H1 (cell line): Measurements from ENCODE around the gene FBXL5. TPM values are rescaled to one million over a fixed set of nuclear protein-coding genes. Genes with fewer than 3 reads are reported as not detected.

Experiments used
- CTCF ChIA-PET: fragments of 300-600 bp; sonication (Branson Sonifier 250); formaldehyde crosslinking; loops from one replicate; lab custom pipeline; 2021; ENCODE audit not compliant: partially characterized antibody; lab: Charles Lee
- POLR2A ChIA-PET: fragments of 300-600 bp; sonication (Branson Sonifier 250); formaldehyde crosslinking; loops from one replicate; lab custom pipeline; 2021; ENCODE audit warnings: inconsistent platforms; ENCODE audit not compliant: partially characterized antibody; lab: Charles Lee
- DNase-seq, 2 experiments: peaks; one replicate each; pipeline versions ENCODE4 v3.0.0 to v3.0.0-alpha.2; 2010 to 2022; ENCODE audit warnings: low spot score in 2 of 2, low read depth in 1 of 2, mixed read lengths in 1 of 2
- FAIRE-seq: peaks from 2 replicates; lab custom pipeline; 2011; peaks lifted over from hg19 to GRCh38; lab: Jason Lieb, UNC
- H2AFZ ChIP-seq: 2 replicates; pipeline ENCODE4 v1.8.1; 2012; ENCODE audit warnings: low read length, inconsistent platforms
- H2AK5ac ChIP-seq: 2 replicates; pipeline ENCODE4 v1.6.1; 2013; ENCODE audit warnings: low read depth, low read length
- H2BK120ac ChIP-seq: replicated peaks from 2 replicates; pipeline ENCODE3; 2013; ENCODE audit warnings: low read depth, low read length, inconsistent platforms
- H2BK12ac ChIP-seq: 2 replicates; pipeline ENCODE4 v1.6.1; 2013; ENCODE audit warnings: low read depth, low read length
- H2BK15ac ChIP-seq: 2 replicates; pipeline ENCODE4 v1.6.1; 2013; ENCODE audit warnings: low read length
- H2BK20ac ChIP-seq: 2 replicates; pipeline ENCODE4 v1.6.1; 2013; ENCODE audit warnings: low read length
- H2BK5ac ChIP-seq: 2 replicates; pipeline ENCODE4 v1.6.1; 2013; ENCODE audit warnings: low read depth, low read length
- H3K14ac ChIP-seq: 2 replicates; pipeline ENCODE4 v1.6.1; 2013; ENCODE audit warnings: inconsistent platforms; ENCODE audit not compliant: insufficient read length
- H3K18ac ChIP-seq: 2 replicates; pipeline ENCODE4 v1.6.1; 2013; ENCODE audit warnings: low read length; ENCODE audit errors: extremely low read depth
- H3K23ac ChIP-seq: 2 replicates; pipeline ENCODE4 v1.6.1; 2013; ENCODE audit warnings: inconsistent platforms; ENCODE audit not compliant: insufficient read length
- H3K23me2 ChIP-seq: 2 replicates; pipeline ENCODE4 v1.6.1; 2013; ENCODE audit warnings: low read depth, low read length
- H3K27ac ChIP-seq: 2 replicates; pipeline ENCODE4 v1.6.1; 2011; ENCODE audit warnings: low read depth, low read length, inconsistent platforms
- H3K27me3 ChIP-seq, 4 experiments: replicated peaks in 1 of 4; 1 replicate in 1 of 4; 2 replicates in 3 of 4; pipeline versions ENCODE4 v1.6.1 to v1.8.1; 2011 to 2013; ENCODE audit warnings: low read length in 3 of 4, mild to moderate bottlenecking in 3 of 4, inconsistent platforms in 2 of 4, mixed read lengths in 2 of 4, moderate library complexity in 1 of 4; ENCODE audit not compliant: control insufficient read depth in 3 of 4, insufficient read depth in 3 of 4; ENCODE audit errors: extremely low read depth in 1 of 4
- H3K36me3 ChIP-seq, 4 experiments: 2 replicates each; pipeline versions ENCODE4 v1.6.1 to v1.8.1; 2011 to 2013; ENCODE audit warnings: mild to moderate bottlenecking in 4 of 4, low read length in 3 of 4, moderate library complexity in 2 of 4, control low read depth in 1 of 4, inconsistent platforms in 1 of 4; ENCODE audit not compliant: insufficient read depth in 4 of 4, control insufficient read depth in 2 of 4
- H3K4ac ChIP-seq: replicated peaks from 2 replicates; pipeline ENCODE3; 2013; ENCODE audit warnings: low read length, low read depth, mixed read lengths, inconsistent platforms; ENCODE audit not compliant: insufficient read length
- H3K4me1 ChIP-seq, 4 experiments: replicated peaks in 1 of 4; 1 replicate in 1 of 4; 2 replicates in 3 of 4; pipeline versions ENCODE4 v1.6.1 to v1.8.1; 2011 to 2013; ENCODE audit warnings: low read length in 3 of 4, inconsistent platforms in 2 of 4, mixed read lengths in 1 of 4; ENCODE audit not compliant: insufficient read depth in 4 of 4, control insufficient read depth in 3 of 4
- H3K4me2 ChIP-seq, 2 experiments: 2 replicates each; pipeline versions ENCODE4 v1.6.1 to v1.8.1; 2011 to 2013; ENCODE audit warnings: low read depth in 2 of 2, low read length in 2 of 2, control low read depth in 1 of 2, inconsistent platforms in 1 of 2, mild to moderate bottlenecking in 1 of 2; ENCODE audit not compliant: insufficient read depth in 1 of 2
- H3K4me3 ChIP-seq, 4 experiments: fragments of 200-600, 300-600 bp in 1 of 4; sonication (generic), shearing (Covaris generic), sonication (Bioruptor Twin) in 1 of 4; 2 replicates each; pipeline versions ENCODE4 v1.5.1 to v1.8.1; 2011 to 2016; ENCODE audit warnings: low read length in 4 of 4, low read depth in 3 of 4, control low read depth in 2 of 4, inconsistent platforms in 2 of 4, mild to moderate bottlenecking in 2 of 4, mixed read lengths in 1 of 4, moderate library complexity in 1 of 4; ENCODE audit not compliant: insufficient read depth in 2 of 4; ENCODE audit errors: extremely low read depth in 1 of 4
- H3K56ac ChIP-seq: replicated peaks from 2 replicates; pipeline ENCODE3; 2013; ENCODE audit warnings: low read depth, mild to moderate bottlenecking, mixed read lengths, low read length, inconsistent platforms; ENCODE audit not compliant: insufficient read length
- H3K79me1 ChIP-seq: 2 replicates; pipeline ENCODE4 v1.6.1; 2013; ENCODE audit warnings: low read depth, low read length, control low read depth
- H3K79me2 ChIP-seq, 2 experiments: 2 replicates each; pipeline versions ENCODE4 v1.6.1 to v1.8.1; 2012 to 2013; ENCODE audit warnings: low read length in 2 of 2, mild to moderate bottlenecking in 2 of 2, inconsistent platforms in 1 of 2; ENCODE audit not compliant: insufficient read depth in 2 of 2, control insufficient read depth in 1 of 2
- H3K9ac ChIP-seq, 4 experiments: replicated peaks in 1 of 4; 1 replicate in 1 of 4; 2 replicates in 3 of 4; pipeline versions ENCODE4 v1.6.1 to v1.8.1; 2011 to 2013; ENCODE audit warnings: low read depth in 3 of 4, low read length in 3 of 4, control low read depth in 2 of 4, mild to moderate bottlenecking in 2 of 4, moderate library complexity in 2 of 4, inconsistent platforms in 1 of 4; ENCODE audit errors: extremely low read depth in 1 of 4
- H3K9me3 ChIP-seq, 2 experiments: 2 replicates each; pipeline versions ENCODE4 v1.6.1 to v1.8.1; 2012 to 2013; ENCODE audit warnings: mild to moderate bottlenecking in 2 of 2, moderate library complexity in 2 of 2, control low read depth in 1 of 2, inconsistent platforms in 1 of 2, low read depth in 1 of 2, low read length in 1 of 2, mixed read lengths in 1 of 2; ENCODE audit not compliant: insufficient read depth in 2 of 2
- H4K20me1 ChIP-seq, 2 experiments: replicated peaks in 1 of 2; 2 replicates each; pipeline versions ENCODE3 to v1.8.1; 2011 to 2013; ENCODE audit warnings: inconsistent platforms in 2 of 2, low read length in 2 of 2, mild to moderate bottlenecking in 1 of 2; ENCODE audit not compliant: insufficient read depth in 2 of 2, control insufficient read depth in 1 of 2
- H4K5ac ChIP-seq: 2 replicates; pipeline ENCODE4 v1.6.1; 2013; ENCODE audit warnings: low read length, low read depth, mixed read lengths, inconsistent platforms; ENCODE audit not compliant: insufficient read length
- H4K8ac ChIP-seq: 2 replicates; pipeline ENCODE4 v1.8.0; 2013; ENCODE audit warnings: mild to moderate bottlenecking, moderate library complexity, low read length, inconsistent platforms; ENCODE audit not compliant: insufficient read depth; ENCODE audit errors: extremely low read depth
- H4K91ac ChIP-seq: replicated peaks from 2 replicates; pipeline ENCODE3; 2013; ENCODE audit warnings: low read length, mixed read lengths, inconsistent platforms; ENCODE audit not compliant: insufficient read length
- FOSL1 ChIP-seq: IDR thresholded peaks from 2 replicates; pipeline ENCODE4 v1.6.1; 2011; ENCODE audit warnings: mild to moderate bottlenecking, low read depth, low read length, moderate library complexity; ENCODE audit not compliant: insufficient read depth
- KDM4A ChIP-seq: IDR thresholded peaks from one replicate; pipeline ENCODE4 v1.7.1; 2012; ENCODE audit warnings: low read depth, mild to moderate bottlenecking, moderate library complexity, low read length, inconsistent platforms; ENCODE audit not compliant: severe bottlenecking
- KDM5A ChIP-seq: fragments of 200-600 bp; IDR thresholded peaks from 2 replicates; pipeline ENCODE4 v1.7.1; 2012; ENCODE audit warnings: mild to moderate bottlenecking, low read length, inconsistent platforms, mixed read lengths
- MAFK ChIP-seq: IDR thresholded peaks from 2 replicates; pipeline ENCODE4 v1.6.1; 2012; ENCODE audit warnings: low read depth, mild to moderate bottlenecking, improper control_type of control experiment, low read length
- RFX5 ChIP-seq: IDR thresholded peaks from 2 replicates; pipeline ENCODE4 v1.6.1; 2011; ENCODE audit warnings: low read depth, low read length, improper control_type of control experiment, borderline replicate concordance
- RXRA ChIP-seq: IDR thresholded peaks from 2 replicates; pipeline ENCODE4 v1.6.1; 2011; ENCODE audit warnings: low read depth, mild to moderate bottlenecking, low read length, moderate library complexity; ENCODE audit not compliant: insufficient read depth
- WGBS, 2 experiments: shearing (Covaris generic) in 1 of 2; methylation state at CpG; one replicate each; pipeline versions ENCODE4 v1.1.6 to v1.1.7; 2013 to 2015; ENCODE audit warnings: low lambda C conversion rate in 2 of 2, mixed read lengths in 2 of 2, inconsistent platforms in 1 of 2, low coverage in 1 of 2, missing lambda C conversion rate in 1 of 2; ENCODE audit not compliant: insufficient replicate concordance in 2 of 2, insufficient coverage in 1 of 2, insufficient read length in 1 of 2; ENCODE audit errors: extremely low coverage in 1 of 2, missing lambda C conversion rate in 1 of 2; 5-methylcytosine and 5-hydroxymethylcytosine counted together
- polyA plus RNA-seq, 7 experiments: library from polyadenylated mRNA; depleted of rRNA in 3 of 7; stranded (reverse) in 5 of 7; unstranded in 2 of 7; fragments of >200 nt in 5 of 7; fragments of 200-250 nt in 2 of 7; gene quantifications; 1 replicate in 5 of 7; 2 replicates in 1 of 7; 4 replicates in 1 of 7; pipeline versions ENCODE4 v1.2.1 to v1.2.3, GENCODE V29; 2011 to 2013; ENCODE audit warnings: missing spikeins in 2 of 7, mixed read lengths in 2 of 7
- total RNA-seq: library from RNA; stranded (reverse); fragmentation: NEBNext Ultra II Directional; extraction: Animal tissue kit (Norgen Biotek cat#: 25700); gene quantifications from 2 replicates; pipeline ENCODE4 v1.2.1, GENCODE V29; 2021
- TF ChIP-seq, protein P1 (sequence below): IDR thresholded peaks from 2 replicates; pipeline ENCODE4 v1.6.1; 2012; ENCODE audit warnings: inconsistent platforms

FBXL5 gene
- total and polyA plus RNA-seq, 2 of the 8 experiments (the other 6 are each of a cell fraction or from before 2014, with no cell fraction given): 34.6 to 62.7 TPM

DNA sequence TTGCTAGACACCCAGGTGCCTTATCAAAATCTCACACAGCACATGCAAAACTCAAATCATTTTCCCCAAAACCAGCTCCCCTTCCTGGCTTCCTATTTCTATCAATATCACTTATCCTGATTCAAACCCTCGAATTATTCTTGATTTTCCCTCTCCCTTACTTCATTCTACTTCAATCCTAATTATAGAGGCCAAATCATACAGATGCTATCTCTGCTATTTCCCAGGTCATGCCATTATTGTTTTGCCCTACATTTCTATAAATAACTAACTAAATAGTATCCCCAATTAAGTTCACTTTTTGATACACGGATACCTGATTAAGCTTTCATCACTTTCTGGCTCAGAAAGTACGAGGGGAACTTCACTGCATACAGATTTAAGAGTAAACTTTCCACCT is 62.4 kb downstream of the FBXL5 start:
- H4K20me1 ChIP-seq: no peaks in the 10 kb centered on the region
- no peak overlapping the region for H3K23ac ChIP-seq
- WGBS, 2 experiments: 86 to 100% methylated on average over 1 to 3 of the region's 3 CpGs
- no peak overlapping the region for H3K18ac ChIP-seq
- H2BK5ac ChIP-seq: no peak overlapping the region
- no peak overlapping the region for H4K5ac ChIP-seq
- no peak for TF ChIP-seq RFX5
- no peak for TF ChIP-seq MAFK
- TF ChIP-seq, protein P1, sequence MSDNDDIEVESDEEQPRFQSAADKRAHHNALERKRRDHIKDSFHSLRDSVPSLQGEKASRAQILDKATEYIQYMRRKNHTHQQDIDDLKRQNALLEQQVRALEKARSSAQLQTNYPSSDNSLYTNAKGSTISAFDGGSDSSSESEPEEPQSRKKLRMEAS: no peak
- no peak for TF ChIP-seq FOSL1
- TF ChIP-seq KDM4A: no peak
- no peak for TF ChIP-seq KDM5A
- no peak for TF ChIP-seq RXRA
- H3K4me3 ChIP-seq: no peak overlapping the region
- no peak overlapping the region for H3K14ac ChIP-seq
- H2BK20ac ChIP-seq: no peak overlapping the region
- no peaks in the 10 kb centered on the region for H3K36me3 ChIP-seq
- no peak overlapping the region for H2AFZ ChIP-seq
- H3K23me2 ChIP-seq: no peaks in the 10 kb centered on the region
- H3K9ac ChIP-seq: no peak overlapping the region
- H3K79me1 ChIP-seq: no peaks in the 10 kb centered on the region
- no peak overlapping the region for H4K91ac ChIP-seq
- no peaks in the 10 kb centered on the region for H3K79me2 ChIP-seq
- no peak overlapping the region for H3K27ac ChIP-seq
- H3K4ac ChIP-seq: no peak overlapping the region
- H2AK5ac ChIP-seq: no peak overlapping the region
- H2BK120ac ChIP-seq: no peak overlapping the region
- FAIRE-seq (no peak), DNase-seq (no peak)
- H2BK15ac ChIP-seq: no peak overlapping the region
- peaks cover 0 to 4% (median 0%) of the 10 kb centered on the region in 4 experiments; a peak in 1 of 7 replicates for H3K4me1 ChIP-seq
- no peaks in the 10 kb centered on the region for H3K9me3 ChIP-seq
- no peak overlapping the region for H3K4me2 ChIP-seq
- H2BK12ac ChIP-seq: no peak overlapping the region
- H4K8ac ChIP-seq: no peak overlapping the region
- ChIA-PET CTCF (interaction anchor here (1.3 kb wide), 1 partner anchor 13 kb away, joined by 4 read pairs; no protein-coding TSS in a partner anchor), POLR2A (interaction anchor here (0.7 kb wide), 1 partner anchor 167 kb away, joined by 3 read pairs; no protein-coding TSS in a partner anchor)
- H3K27me3 ChIP-seq: no peaks in the 10 kb centered on the region
- H3K56ac ChIP-seq: no peak overlapping the region
